DOHH2 (cell line): ENCODE results near the gene IL9R.
"Not testable (repeated sequence)": the region's sequence is repeated elsewhere in the genome, so short reads cannot be mapped to it uniquely, and the experiment has no call there.

Source experiments
- CTCF ChIP-seq: fragments of 200-600 bp; sonication (generic); IDR thresholded peaks from one replicate; pipeline ENCODE4 v1.5.1; 2014; ENCODE audit warnings: antibody characterized with exemption, mild to moderate bottlenecking, low read depth, low read length; ENCODE audit not compliant: poor library complexity, severe bottlenecking
- EZH2phosphoT487 ChIP-seq: fragments of 200-600 bp; sonication (generic); IDR thresholded peaks from 2 replicates; pipeline ENCODE4 v1.6.1; 2017; ENCODE audit warnings: borderline replicate concordance, mild to moderate bottlenecking, antibody characterized with exemption, low read length, moderate library complexity, mixed read lengths

GRCh38 chrX:156030474-156030873 lies 33.0 kb downstream of the IL9R start:
- not testable (repeated sequence) for TF ChIP-seq CTCF, EZH2phosphoT487
